ENCODE measurements around the gene NNT.

Gene NNT

DNA sequence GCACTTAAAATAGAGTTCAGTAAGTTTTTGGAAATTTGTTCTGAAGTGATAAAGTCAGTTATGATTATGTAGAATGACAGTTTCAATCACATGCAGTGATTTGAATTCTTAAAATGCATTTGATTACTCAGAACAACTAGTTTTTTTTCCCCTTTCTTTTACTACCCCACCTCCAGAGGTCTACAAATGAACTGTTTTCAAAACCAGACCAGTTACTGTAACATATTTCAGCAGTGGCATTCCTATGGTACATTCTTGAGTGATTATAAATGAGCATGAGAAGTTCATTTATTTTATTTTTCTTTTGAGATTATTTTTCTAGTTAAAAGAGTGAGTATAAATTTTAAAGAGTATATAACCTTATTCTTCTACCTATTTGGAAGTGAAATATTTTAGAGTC, 71.6 kb downstream of the NNT start:
- DNase-seq (ENCODE audit: low read depth, low spot score), result no peak
- in situ Hi-C loops (cut with HindIII; ENCODE audit: low sequenced_read_pairs), result no loop called here

DNA sequence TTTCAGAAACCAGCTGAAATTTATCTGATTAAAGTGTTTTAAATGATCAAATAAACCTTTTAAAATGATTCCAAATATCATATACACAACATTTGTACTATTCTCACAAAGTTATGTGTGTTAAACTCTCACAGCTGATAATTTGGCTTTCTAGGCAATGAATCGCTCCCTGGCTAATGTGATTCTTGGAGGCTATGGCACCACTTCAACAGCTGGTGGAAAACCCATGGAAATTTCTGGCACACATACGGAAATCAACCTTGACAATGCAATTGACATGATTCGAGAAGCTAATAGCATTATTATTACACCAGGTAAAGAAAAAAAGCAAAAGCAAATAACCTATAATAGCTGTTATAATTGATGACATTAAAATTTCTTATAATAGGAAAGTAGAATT, 72.4 kb downstream of the NNT start:
- in situ Hi-C loops (cut with HindIII; ENCODE audit: low sequenced_read_pairs), result no loop called here
- no peak for DNase-seq (ENCODE audit: low read depth, low spot score)

More for the DNA sequence above, 71.6 kb downstream of the NNT start:
- TF ChIP-seq, protein P1, sequence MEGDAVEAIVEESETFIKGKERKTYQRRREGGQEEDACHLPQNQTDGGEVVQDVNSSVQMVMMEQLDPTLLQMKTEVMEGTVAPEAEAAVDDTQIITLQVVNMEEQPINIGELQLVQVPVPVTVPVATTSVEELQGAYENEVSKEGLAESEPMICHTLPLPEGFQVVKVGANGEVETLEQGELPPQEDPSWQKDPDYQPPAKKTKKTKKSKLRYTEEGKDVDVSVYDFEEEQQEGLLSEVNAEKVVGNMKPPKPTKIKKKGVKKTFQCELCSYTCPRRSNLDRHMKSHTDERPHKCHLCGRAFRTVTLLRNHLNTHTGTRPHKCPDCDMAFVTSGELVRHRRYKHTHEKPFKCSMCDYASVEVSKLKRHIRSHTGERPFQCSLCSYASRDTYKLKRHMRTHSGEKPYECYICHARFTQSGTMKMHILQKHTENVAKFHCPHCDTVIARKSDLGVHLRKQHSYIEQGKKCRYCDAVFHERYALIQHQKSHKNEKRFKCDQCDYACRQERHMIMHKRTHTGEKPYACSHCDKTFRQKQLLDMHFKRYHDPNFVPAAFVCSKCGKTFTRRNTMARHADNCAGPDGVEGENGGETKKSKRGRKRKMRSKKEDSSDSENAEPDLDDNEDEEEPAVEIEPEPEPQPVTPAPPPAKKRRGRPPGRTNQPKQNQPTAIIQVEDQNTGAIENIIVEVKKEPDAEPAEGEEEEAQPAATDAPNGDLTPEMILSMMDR (IDR thresholded peaks at IDR 0.05; ENCODE audit: low read depth, low read length), result no peak
- no peak overlapping the region for H3K4me3 ChIP-seq (ENCODE audit: low read depth, low read length)

DNA sequence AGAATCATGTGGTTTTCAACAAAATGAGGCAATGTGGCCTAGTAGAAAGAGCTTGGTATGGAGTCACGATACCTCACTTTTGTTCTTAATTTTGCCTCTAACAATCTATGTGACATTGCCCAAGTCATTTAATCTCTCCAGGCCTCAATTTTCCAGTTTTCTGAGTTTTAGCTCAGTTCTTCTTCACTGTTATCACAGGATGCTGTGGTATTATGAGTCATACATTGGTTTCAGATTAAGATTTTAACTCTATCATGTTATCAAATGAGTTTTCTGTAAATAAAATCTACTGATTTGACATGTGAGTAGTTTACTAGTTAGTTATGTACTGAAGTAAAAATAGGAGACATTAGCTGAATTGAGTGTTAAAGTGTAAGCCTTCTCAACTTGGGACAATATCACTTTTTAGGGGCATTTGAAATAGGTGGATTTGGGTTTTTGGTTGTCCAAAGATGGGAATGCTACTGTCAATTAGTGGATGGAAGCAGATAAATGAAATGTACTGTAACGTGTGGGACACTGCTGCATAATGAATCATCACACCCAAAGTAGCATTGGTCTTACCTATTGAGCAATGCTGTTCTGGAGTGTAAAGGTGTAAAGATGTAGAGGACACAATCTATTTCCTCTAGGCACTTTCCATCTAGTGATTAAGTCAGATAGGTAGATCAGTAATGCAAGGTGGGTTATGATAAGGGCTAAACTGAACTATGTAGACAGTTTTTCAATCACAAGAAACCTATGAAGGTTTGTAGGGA, 73.3 kb downstream of the NNT start:
- TF ChIP-seq, protein P1 (IDR thresholded peaks at IDR 0.05; ENCODE audit: low read depth, low read length), result no peak
- in situ Hi-C loops (cut with HindIII; ENCODE audit: low sequenced_read_pairs), result no loop called here
- H3K4me3 ChIP-seq (ENCODE audit: low read depth, low read length), result no peak overlapping the region
- DNase-seq (ENCODE audit: low read depth, low spot score), result no peak

More for the DNA sequence above, 72.4 kb downstream of the NNT start:
- H3K4me3 ChIP-seq (ENCODE audit: low read depth, low read length), result no peak overlapping the region
- TF ChIP-seq, protein P1 (IDR thresholded peaks at IDR 0.05; ENCODE audit: low read depth, low read length), result no peak

DNA sequence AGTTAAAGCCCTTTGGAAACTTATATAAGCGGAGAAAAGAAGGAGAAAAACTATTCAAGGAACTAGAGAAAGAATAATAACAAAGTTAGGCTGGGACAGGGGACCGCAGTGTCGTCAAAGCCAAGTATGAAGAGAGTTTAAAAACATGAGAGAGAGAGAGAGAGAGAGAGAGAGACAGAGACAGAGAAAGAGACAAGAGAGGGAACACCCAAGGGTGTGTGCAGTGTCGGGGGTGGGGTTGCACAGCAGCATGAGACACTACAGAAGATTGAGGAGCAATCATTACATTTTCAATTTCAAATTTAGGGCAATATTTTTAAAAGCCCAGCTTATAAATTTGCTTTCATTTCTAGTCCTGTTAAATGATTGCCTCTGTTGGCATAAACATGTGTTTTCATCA, 74.3 kb downstream of the NNT start:
- no peak overlapping the region for H3K4me3 ChIP-seq (ENCODE audit: low read depth, low read length)
- TF ChIP-seq, protein P1 (IDR thresholded peaks at IDR 0.05; ENCODE audit: low read depth, low read length), result no peak
- in situ Hi-C loops (cut with HindIII; ENCODE audit: low sequenced_read_pairs), result no loop called here
- DNase-seq (ENCODE audit: low read depth, low spot score), result no peak

DNA sequence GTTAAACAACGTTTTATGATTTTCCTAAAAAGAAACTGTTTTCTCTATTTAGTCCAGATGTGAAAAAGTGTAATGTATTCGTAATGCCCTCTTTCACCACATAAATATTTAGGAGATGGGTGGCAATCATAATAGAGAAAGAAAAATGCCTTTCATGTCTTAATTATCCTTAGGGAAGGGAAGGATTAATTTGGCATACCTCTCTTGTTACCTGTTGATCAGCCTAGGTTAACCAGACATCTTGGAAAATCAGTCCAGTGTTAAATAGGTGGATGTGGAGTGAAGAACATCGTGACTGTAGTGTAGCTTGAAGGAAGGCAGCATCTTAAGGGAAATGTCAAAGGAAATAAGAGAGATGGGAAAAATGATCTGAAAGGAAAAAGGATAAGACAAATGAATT, 76.2 kb downstream of the NNT start:
- TF ChIP-seq, protein P1 (IDR thresholded peaks at IDR 0.05; ENCODE audit: low read depth, low read length), result no peak
- H3K4me3 ChIP-seq (ENCODE audit: low read depth, low read length), result no peak overlapping the region
- in situ Hi-C loops (cut with HindIII; ENCODE audit: low sequenced_read_pairs), result no loop called here
- DNase-seq (ENCODE audit: low read depth, low spot score), result no peak

DNA sequence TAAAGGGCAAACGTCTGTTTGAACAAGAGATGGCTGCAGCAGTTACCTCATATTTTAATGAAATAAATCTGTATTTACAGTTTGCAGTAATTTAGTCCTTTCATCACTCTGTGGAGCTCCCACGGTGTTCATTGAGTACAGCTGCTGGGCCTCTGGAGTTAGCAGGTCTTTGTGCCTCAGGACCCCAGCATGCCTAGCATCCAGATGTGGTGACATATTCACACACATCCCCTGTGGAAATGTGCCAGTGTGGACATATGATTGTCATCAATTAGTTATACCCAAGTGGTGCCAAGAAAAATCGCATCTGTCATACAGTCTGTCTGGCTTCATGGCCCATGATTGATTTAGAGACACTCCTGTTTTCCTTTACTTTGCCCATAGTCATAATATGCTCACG, 77.3 kb downstream of the NNT start:
- TF ChIP-seq, protein P1 (IDR thresholded peaks at IDR 0.05; ENCODE audit: low read depth, low read length), result no peak
- in situ Hi-C loops (cut with HindIII; ENCODE audit: low sequenced_read_pairs), result no loop called here

More for the DNA sequence above, 77.3 kb downstream of the NNT start:
- no peak overlapping the region for H3K4me3 ChIP-seq (ENCODE audit: low read depth, low read length)
- no peak for DNase-seq (ENCODE audit: low read depth, low spot score)
